Measurements from ENCODE around the gene GAB1.
"Not testable (repeated sequence)": the region's sequence is repeated elsewhere in the genome, so short reads cannot be mapped to it uniquely, and the experiment has no call there.

The GAB1 gene

DNA sequence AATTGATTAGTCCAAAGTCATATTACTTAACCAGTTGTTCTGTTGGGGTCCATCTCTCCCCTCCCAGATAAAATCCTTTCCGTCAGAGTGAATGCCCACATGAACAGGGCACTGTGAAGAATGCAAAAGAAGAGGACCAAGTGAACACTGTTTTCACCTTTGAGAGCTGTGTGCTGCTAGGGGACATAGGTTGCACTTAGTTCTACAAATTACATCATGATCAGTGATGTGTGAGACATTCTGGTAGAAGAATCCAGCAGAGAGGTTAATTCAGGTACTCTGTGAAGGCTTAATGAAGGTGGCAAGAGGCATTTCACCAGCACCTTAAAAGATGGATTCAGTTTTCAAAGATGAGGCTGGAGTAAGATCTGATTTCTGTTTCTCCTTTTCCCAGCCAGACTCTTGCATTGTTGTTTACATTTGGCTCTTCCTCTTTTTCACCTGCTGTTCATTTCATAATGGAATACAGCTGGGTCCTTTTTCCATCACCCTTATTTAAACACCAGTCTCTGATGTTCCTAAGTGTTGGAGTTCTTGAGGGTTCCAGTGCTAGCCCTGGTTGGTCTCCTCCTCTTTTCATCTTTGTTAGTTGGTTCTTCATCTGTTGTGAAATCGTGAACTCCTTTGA, 10.9 kb downstream of the GAB1 start:
- peaks cover 6% of the 10 kb centered on the region for H3K4me1 Mint-ChIP-seq

DNA sequence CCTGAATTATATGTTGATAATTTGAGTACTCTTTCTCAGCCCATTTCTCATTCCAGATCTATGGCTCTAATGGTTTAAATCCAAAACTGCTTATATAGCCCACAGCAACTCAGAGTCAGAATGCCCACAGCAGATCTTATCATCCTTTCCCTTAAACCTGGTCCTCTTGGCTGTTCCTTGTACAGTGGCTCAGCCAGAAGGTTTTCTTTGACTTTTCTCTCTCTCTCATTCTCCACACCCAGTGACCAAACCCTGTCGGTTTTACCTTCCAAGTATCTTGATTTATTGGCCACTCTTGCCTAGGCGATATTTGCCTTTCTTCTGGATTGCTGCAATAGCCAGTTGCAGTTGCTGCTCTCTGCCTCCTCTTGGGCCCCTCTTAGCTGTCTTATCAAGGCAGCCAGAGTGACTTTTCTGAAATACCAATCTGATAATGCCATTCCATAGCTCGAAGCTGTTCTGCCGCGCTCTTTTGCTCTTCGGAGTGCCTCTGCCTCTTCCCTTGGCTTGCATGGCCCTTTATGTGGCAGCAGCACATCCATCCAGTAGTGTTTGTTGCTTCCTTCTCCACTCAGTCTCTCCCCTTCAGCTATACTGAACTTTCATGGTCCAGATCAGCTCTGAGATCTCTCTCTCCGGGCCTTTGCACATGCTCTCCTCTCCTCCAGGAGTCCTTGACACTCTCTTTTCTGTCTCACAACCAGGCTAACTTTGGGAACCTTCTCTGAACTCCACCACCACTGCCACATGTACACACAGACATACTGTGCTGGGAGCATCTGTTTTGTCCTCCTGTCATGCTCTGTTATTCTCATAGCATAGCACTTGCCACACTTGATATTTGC, 11.8 kb downstream of the GAB1 start:
- no peak overlapping the region for H3K27ac Mint-ChIP-seq

More for the DNA sequence above, 10.9 kb downstream of the GAB1 start:
- Mint-ChIP-seq H3K27ac (no peak overlapping the region), H3K27me3 (peaks cover 16% of the 10 kb centered on the region), H3K36me3 (ENCODE audit: low read depth) (no peaks in the 10 kb centered on the region), H3K4me3 (no peak overlapping the region), H3K9me3 (no peaks in the 10 kb centered on the region)
- ATAC-seq = no peak
- DNase-seq = no peak

DNA sequence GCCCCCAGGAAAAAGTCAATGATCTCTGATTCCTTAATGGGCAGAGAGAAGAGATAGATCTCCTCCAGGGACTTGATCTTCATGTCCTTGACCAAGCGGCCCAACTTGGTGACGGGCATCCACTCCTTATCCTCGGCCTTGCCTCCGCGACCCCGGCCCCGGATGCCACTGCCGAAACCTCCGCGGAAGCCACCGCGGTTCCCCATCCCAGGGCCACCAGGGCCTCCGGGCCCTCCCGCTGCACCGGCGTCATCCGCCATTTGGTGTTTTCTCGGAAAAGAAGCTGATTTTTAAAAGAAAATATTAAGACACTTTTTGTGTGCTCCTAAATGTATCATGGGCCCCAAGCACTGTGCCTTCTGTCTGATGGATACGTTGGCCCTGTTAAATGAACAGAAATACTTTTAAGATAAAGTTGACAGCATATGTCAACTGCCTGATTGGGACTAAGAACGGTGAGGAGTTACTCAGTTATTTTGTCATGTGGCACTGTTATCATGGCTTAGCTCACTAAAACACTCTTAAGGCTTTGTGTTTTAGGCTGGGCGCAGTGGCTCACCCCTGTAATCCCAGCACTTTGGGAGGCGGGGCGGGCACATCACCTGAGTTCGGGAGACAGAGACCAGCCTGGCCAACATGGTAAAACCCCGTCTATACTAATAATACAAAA, 13.3 kb downstream of the GAB1 start:
- not testable (repeated sequence) for H3K27ac Mint-ChIP-seq; ATAC-seq; H3K4me1 Mint-ChIP-seq; DNase-seq; H3K9me3 Mint-ChIP-seq; H3K4me3 Mint-ChIP-seq; H3K36me3 Mint-ChIP-seq (ENCODE audit: low read depth)
- peaks cover 12% of the 10 kb centered on the region for H3K27me3 Mint-ChIP-seq

More for the DNA sequence above, 11.8 kb downstream of the GAB1 start:
- H3K9me3 Mint-ChIP-seq = no peaks in the 10 kb centered on the region
- no peak for DNase-seq
- peaks cover 14% of the 10 kb centered on the region for H3K27me3 Mint-ChIP-seq
- no peaks in the 10 kb centered on the region for H3K36me3 Mint-ChIP-seq (ENCODE audit: low read depth)
- H3K4me1 Mint-ChIP-seq = peaks cover 6% of the 10 kb centered on the region
- no peak for ATAC-seq
- H3K4me3 Mint-ChIP-seq = no peak overlapping the region

DNA sequence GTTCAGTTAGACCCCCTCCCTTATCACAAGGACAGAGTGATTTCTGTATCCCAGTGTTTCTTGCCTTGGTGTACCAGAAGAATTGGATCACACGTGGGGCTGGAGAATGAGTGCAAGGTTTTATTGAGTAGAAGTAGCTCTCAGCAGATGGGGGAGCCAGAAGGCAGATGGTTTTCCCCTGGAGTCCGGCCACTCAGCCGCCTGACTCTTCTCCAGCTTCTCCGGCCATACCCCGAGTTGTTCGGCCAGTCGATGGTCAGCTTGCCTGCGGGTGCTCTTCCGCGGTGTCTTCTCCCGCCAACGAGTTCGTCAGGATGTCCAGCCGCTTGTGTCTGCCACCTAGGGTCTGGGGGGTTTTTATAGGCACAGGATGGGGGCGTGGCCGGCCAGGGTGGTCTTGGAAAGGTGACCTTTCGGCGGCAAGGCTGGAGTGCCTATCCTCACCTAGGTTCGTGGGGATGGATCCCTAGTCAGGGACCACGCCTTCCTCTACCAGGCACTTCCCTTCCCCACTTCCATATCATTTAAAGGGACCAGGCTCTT, 14.5 kb downstream of the GAB1 start:
- no peaks in the 10 kb centered on the region for H3K9me3 Mint-ChIP-seq
- no peak overlapping the region for H3K27ac Mint-ChIP-seq
- ATAC-seq (no peak), DNase-seq (no peak)
- peaks cover 11% of the 10 kb centered on the region for H3K4me1 Mint-ChIP-seq
- no peak overlapping the region for H3K4me3 Mint-ChIP-seq
- H3K27me3 Mint-ChIP-seq = peaks cover 11% of the 10 kb centered on the region
- H3K36me3 Mint-ChIP-seq (ENCODE audit: low read depth) = no peaks in the 10 kb centered on the region

DNA sequence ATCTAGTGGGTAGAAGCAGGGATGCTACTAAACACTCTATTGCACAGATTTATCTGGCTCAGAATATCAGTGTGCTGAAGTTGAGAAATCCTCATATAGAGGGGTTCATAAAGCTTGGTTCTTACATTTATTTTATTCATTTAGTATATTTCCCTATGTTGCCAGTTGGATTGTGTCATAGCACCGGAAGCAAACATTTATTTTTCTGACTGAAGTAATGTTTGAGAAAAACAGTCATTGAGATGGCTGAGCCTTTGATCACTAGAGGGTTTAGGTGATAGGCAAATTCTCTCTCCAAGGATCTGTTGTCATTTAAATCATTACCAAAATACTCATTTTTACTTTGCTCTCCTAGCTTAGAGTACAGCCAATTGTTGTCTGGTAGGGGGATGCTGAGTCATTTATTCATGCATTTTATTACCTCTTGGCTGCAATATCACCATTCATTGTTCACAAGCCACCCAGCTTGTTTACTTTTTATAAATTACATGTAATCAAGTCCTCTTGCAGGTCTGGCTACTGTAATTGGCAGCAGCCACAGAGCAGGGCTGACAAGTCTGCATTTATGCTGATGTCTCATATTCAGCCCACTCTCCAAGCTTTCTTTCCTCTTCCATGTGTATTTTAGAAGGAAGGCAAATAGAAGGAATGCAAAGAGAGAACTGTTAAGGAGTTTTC, 15.2 kb downstream of the GAB1 start:
- no peak overlapping the region for H3K27ac Mint-ChIP-seq
- H3K27me3 Mint-ChIP-seq = peaks cover 11% of the 10 kb centered on the region
- peaks cover 17% of the 10 kb centered on the region for H3K4me1 Mint-ChIP-seq
- H3K4me3 Mint-ChIP-seq = no peak overlapping the region
- DNase-seq (no peak), ATAC-seq (no peak)
- H3K9me3 Mint-ChIP-seq = no peaks in the 10 kb centered on the region
- H3K36me3 Mint-ChIP-seq (ENCODE audit: low read depth) = no peaks in the 10 kb centered on the region

DNA sequence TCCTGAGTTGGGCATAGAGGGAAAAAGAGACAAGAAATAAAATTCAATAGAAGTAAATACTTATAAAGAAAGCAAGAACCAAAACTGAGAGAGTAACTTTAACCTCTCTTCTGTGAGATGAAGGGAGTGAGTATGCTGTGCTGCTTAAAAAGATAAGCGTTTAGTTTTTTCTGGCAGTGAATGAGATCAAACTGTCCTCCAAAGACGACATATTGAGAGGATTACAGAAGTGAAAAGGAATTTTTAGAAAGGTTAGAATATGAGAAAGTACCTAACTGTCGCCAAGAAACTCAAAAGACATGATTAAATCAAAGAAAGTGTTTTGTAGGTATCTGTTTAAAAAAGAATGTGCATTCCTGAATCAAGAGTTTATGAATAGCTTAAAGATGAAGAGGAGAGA, 16.0 kb downstream of the GAB1 start:
- H3K27ac Mint-ChIP-seq = no peak overlapping the region
- peaks cover 19% of the 10 kb centered on the region for H3K4me1 Mint-ChIP-seq
- no peaks in the 10 kb centered on the region for H3K9me3 Mint-ChIP-seq
- no peaks in the 10 kb centered on the region for H3K36me3 Mint-ChIP-seq (ENCODE audit: low read depth)
- DNase-seq (no peak), ATAC-seq (no peak)
- no peak overlapping the region for H3K4me3 Mint-ChIP-seq
- H3K27me3 Mint-ChIP-seq = peaks cover 6% of the 10 kb centered on the region

DNA sequence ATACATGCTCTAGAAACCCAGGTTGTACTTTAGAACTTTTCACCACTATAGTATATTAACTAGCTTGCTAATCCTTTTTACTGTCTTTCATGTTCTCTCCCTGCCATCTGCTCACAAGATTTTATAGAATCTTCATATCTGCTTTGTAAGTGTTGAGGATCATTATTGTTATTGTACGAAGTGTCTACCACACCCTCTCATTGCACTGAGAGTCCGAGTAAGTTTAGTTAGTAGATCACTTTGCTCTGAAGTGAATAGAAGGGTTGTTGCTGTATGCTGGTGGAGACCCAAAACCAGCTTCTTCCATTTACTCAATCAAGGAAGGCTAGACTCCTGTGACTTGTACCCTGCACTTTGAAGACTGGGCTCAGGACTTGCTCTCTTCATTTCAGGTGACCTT, 17.1 kb downstream of the GAB1 start:
- H3K27me3 Mint-ChIP-seq = peaks cover 4% of the 10 kb centered on the region

DNA sequence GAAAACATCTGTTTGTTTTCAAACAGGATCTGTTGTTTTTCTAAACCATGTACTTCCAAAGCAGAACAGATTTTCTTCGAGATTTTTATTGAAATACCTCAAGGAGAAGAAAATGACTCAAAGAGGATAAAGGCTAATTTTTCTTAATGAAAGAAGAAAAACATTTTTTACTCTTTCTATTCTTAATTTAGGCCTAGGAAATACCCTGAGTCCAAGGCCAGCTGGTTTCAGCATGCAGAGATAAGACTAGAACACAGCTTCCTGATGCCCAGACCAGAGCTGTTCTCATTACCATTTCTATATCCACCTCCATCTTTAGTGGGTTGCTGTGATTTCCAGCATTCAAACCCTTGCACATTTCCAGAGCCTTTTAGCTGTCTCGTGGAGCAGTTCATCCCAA, 18.3 kb downstream of the GAB1 start:
- Mint-ChIP-seq H3K36me3 (ENCODE audit: low read depth) (no peaks in the 10 kb centered on the region), H3K4me3 (no peak overlapping the region), H3K9me3 (peaks cover 7% of the 10 kb centered on the region), H3K4me1 (peaks cover 34% of the 10 kb centered on the region), H3K27me3 (peaks cover 3% of the 10 kb centered on the region), H3K27ac (no peak overlapping the region)
- DNase-seq (no peak), ATAC-seq (no peak)

More for the DNA sequence above, 17.1 kb downstream of the GAB1 start:
- H3K9me3 Mint-ChIP-seq = no peaks in the 10 kb centered on the region
- no peak for ATAC-seq
- no peak overlapping the region for H3K4me3 Mint-ChIP-seq
- no peak overlapping the region for H3K27ac Mint-ChIP-seq
- peaks cover 22% of the 10 kb centered on the region for H3K4me1 Mint-ChIP-seq
- no peak for DNase-seq
- H3K36me3 Mint-ChIP-seq (ENCODE audit: low read depth) = no peaks in the 10 kb centered on the region

DNA sequence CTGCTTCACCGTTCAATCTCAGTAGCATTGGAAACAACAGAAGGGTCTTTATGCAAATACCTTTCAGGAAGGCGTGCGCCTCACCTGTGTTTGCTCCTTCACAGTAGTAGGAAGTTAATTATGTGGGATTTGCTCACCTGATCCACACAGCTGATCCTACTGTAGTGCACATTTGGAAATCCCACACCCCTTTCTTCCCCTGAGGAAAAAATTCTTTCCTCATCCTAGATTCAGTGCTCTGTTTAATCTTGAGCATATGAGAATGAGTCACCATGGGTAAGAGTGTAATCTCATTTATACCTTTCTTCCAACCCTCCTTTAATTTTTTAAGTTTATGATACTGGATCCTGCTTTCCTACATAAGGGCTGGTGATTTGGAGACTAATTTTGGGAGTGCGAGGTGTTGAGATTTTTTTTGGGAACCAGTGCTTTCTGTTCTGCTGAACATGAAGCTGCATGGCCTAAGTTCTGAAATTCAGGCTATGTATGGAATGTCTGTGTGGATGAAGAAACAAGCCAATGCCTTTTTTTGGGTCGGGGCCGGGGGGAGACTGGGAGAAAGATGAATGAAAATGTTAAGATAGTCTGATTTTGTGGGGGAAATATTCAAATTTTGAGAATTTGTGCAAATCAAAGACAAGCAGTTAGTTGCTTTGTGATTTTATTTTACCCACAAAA, 19.0 kb downstream of the GAB1 start:
- ATAC-seq (no peak), DNase-seq (no peak)
- peaks cover 7% of the 10 kb centered on the region for H3K9me3 Mint-ChIP-seq
- no peak overlapping the region for H3K27ac Mint-ChIP-seq
- H3K27me3 Mint-ChIP-seq = peaks cover 1% of the 10 kb centered on the region
- H3K36me3 Mint-ChIP-seq (ENCODE audit: low read depth) = no peaks in the 10 kb centered on the region
- no peak overlapping the region for H3K4me3 Mint-ChIP-seq
- peaks cover 40% of the 10 kb centered on the region for H3K4me1 Mint-ChIP-seq

DNA sequence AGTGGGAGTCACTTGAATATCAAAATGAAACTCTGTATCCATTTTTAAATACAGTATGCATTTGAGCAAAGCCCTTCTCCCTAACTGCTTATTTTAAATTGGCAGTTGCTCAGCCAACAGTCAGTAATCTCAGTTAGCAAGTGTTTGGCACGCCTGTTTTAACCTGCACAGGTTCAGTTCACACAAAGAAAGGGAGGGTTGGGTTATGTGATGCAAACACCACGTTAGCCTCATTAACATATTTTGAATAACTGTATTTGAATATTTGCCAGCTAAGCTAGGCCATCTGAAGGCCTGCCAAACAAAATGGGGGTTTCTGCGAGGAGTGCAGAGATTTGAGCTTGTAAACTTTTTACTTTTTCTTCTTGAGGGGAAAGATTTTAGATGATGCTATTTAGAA, 19.8 kb downstream of the GAB1 start:
- Mint-ChIP-seq H3K27ac (no peak overlapping the region), H3K4me3 (no peak overlapping the region), H3K9me3 (peaks cover 7% of the 10 kb centered on the region), H3K4me1 (peaks cover 46% of the 10 kb centered on the region), H3K36me3 (ENCODE audit: low read depth) (no peaks in the 10 kb centered on the region), H3K27me3 (peaks cover 1% of the 10 kb centered on the region)
- ATAC-seq = no peak
- DNase-seq = no peak

DNA sequence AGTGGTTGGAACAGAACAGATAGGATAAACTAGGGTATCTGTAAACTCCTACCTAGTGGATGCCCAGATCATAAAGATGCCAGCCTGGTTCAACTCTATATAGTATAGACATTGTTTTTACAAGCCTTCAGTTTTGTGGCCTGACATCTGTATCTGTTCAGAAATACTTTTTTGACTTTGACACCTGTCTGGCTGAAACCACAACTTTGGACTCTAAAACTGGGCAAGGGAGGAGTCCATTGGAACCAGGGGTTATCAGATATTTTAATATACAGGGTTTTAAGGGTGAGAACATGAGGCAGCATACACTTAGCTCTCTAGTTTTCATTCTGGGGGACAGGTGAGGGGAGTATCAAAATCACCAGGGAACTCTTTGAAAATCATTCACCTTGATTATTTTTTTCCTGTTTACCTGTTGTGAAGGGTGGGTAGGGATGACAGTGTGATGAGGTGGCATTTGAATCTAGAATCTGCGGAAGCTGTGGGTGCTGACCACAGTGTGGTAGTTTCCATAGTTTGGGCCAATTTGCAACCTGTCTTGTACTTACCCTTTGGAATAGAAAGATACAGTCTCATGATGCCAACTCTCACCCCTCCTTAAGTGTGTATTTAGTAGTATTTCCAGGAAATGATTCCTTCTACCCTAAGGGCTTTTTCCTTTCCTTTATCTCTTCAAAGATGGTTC, 20.6 kb downstream of the GAB1 start:
- DNase-seq = no peak
- peaks cover 7% of the 10 kb centered on the region for H3K9me3 Mint-ChIP-seq
- no peak for ATAC-seq
- no peak overlapping the region for H3K4me3 Mint-ChIP-seq
- H3K27ac Mint-ChIP-seq = peak overlapping the region; percentile 67
- peaks cover 1% of the 10 kb centered on the region for H3K27me3 Mint-ChIP-seq
- no peaks in the 10 kb centered on the region for H3K36me3 Mint-ChIP-seq (ENCODE audit: low read depth)
- peaks cover 51% of the 10 kb centered on the region for H3K4me1 Mint-ChIP-seq

DNA sequence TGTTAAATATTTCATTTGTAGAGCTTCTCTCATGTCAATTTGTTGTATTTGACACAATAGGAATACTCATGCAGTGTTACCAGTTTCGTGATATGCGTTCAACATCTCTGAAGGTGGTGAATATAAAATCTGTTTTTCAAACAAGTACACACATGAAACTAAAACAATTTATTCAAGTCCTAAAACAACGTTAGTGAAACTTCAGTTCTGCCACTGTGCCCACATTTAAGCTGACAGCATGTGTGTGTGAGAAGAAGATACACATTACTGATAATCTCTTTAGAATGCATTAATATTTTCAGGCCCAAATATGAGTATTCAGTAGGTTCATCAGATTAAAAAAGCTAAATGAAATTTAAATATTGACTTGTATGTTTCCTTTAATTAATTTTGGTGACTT, 21.7 kb downstream of the GAB1 start:
- ATAC-seq (no peak), DNase-seq (no peak)
- peak overlapping the region; percentile 84 for H3K27ac Mint-ChIP-seq
- no peaks in the 10 kb centered on the region for H3K36me3 Mint-ChIP-seq (ENCODE audit: low read depth)
- peaks cover 7% of the 10 kb centered on the region for H3K9me3 Mint-ChIP-seq
- peak overlapping the region; percentile 51 for H3K4me3 Mint-ChIP-seq
- H3K27me3 Mint-ChIP-seq = no peaks in the 10 kb centered on the region
- H3K4me1 Mint-ChIP-seq = peaks cover 59% of the 10 kb centered on the region

DNA sequence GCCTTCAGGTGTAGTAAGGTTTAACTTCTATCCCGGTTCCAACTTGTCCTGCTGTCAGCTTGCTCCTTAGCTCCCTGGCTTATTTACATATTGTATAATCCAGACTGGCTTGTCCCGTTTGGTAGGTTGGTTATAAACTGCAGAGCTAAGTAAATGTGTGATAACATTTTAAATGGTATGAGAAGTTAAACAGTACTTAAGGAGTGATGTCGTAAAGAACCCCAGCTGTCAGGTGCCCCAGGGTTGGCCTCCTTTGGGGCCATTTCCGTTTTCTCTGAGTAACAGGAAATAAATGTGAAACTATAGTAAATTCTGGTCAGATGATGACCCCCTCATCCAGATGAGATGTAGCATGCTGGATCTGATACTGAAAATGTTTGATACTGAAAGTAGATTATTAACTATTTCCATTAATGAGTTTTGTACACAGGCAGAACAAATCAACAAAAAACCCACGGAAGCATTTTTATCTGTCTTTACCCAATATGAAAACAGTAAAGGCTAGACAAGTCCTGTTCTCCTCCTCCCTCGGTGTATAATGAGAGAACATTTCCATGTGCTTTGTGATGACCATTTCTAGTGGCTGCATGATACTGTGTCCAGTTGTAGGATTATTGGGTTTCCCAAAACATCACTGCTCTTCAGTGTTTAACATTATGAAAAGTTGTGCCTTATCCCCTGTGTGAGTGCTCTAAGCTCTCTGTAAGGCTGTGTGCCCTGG, 22.4 kb downstream of the GAB1 start:
- H3K36me3 Mint-ChIP-seq (ENCODE audit: low read depth) = no peaks in the 10 kb centered on the region
- ATAC-seq = peak; percentile 88

More for the DNA sequence above, 22.4 kb downstream of the GAB1 start:
- peak; percentile 23 for DNase-seq
- peak overlapping the region; percentile 51 for H3K4me3 Mint-ChIP-seq
- no peaks in the 10 kb centered on the region for H3K27me3 Mint-ChIP-seq
- H3K27ac Mint-ChIP-seq = peak overlapping the region; percentile 84
- H3K9me3 Mint-ChIP-seq = peaks cover 7% of the 10 kb centered on the region
- H3K4me1 Mint-ChIP-seq = peaks cover 57% of the 10 kb centered on the region
